Measurements from ENCODE around the gene SLC17A4.

Gene SLC17A4

GRCh38 chr6:25794784-25795183 lies 40.2 kb downstream of the SLC17A4 start:
- Histone ChIP-seq H2AFZ (ENCODE audit: low read depth, low read length, severe bottlenecking) (no peak overlapping the region), H3K4me3 (ENCODE audit: insufficient read depth, low read length, poor library complexity, severe bottlenecking) (no peak overlapping the region)
- TF ChIP-seq EZH2phosphoT487 (conservative IDR thresholded peaks at IDR 0.05; ENCODE audit: low read length) (no peak), CTCF (IDR thresholded peaks at IDR 0.05; ENCODE audit: insufficient read depth, low read length, poor library complexity, severe bottlenecking) (no peak)

DNA sequence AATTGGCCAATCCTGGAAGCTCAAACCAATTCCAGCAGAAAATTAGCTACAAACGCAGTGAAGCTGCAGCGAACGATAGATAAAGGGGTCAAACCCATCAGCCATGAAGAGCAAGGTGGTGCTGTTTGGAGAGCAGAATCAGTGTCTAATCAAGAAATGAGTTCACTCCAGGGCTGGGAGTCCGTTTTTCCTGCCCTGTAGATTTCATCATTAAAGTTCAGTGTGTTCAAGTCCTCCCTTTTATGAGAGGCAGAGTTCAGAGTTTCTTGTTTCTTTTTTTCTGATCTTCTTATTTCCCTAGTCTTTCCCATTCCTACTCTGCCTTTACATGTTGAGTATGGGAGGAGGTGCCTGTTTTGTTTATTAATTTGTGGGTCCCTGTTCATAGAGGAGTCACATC lies 46.9 kb downstream of the SLC17A4 start:
- no peak overlapping the region for H2AFZ ChIP-seq (ENCODE audit: low read depth, low read length, severe bottlenecking)

More at GRCh38 chr6:25794784-25795183, 40.2 kb downstream of the SLC17A4 start:
- Histone ChIP-seq H3K4me2 (ENCODE audit: low read depth, low read length, poor library complexity, severe bottlenecking) (no peak overlapping the region), H3K9ac (ENCODE audit: low read length) (no peak overlapping the region), H3F3A (ENCODE audit: insufficient read depth) (no peaks in the 10 kb centered on the region), H3K36me3 (ENCODE audit: low read length) (no peaks in the 10 kb centered on the region), H4K20me1 (ENCODE audit: low read depth, low read length) (no peaks in the 10 kb centered on the region), H3K27me3 (ENCODE audit: low read length) (no peaks in the 10 kb centered on the region), H3K9me3 (ENCODE audit: insufficient read depth, low read length) (no peaks in the 10 kb centered on the region), H3K27ac (ENCODE audit: low read depth, low read length) (no peak overlapping the region), H3K9me2 (replicated peaks; ENCODE audit: insufficient read depth, low read length) (no peaks in the 10 kb centered on the region), H3K79me2 (ENCODE audit: insufficient read depth, low read length) (no peaks in the 10 kb centered on the region)

GRCh38 chr6:25804804-25805203 lies 50.3 kb downstream of the SLC17A4 start:
- H3K36me3 ChIP-seq (ENCODE audit: low read length): no peaks in the 10 kb centered on the region
- TF ChIP-seq CTCF (IDR thresholded peaks at IDR 0.05; ENCODE audit: insufficient read depth, low read length, poor library complexity, severe bottlenecking) (no peak), EZH2phosphoT487 (conservative IDR thresholded peaks at IDR 0.05; ENCODE audit: low read length) (no peak)
- no peaks in the 10 kb centered on the region for H3K27me3 ChIP-seq (ENCODE audit: low read length)
- no peaks in the 10 kb centered on the region for H3K9me2 ChIP-seq (replicated peaks; ENCODE audit: insufficient read depth, low read length)
- H3K27ac ChIP-seq (ENCODE audit: low read depth, low read length): no peak overlapping the region
- no peak overlapping the region for H3K4me3 ChIP-seq (ENCODE audit: insufficient read depth, low read length, poor library complexity, severe bottlenecking)
- no peak overlapping the region for H3K4me2 ChIP-seq (ENCODE audit: low read depth, low read length, poor library complexity, severe bottlenecking)
- H2AFZ ChIP-seq (ENCODE audit: low read depth, low read length, severe bottlenecking): no peak overlapping the region
- H3K79me2 ChIP-seq (ENCODE audit: insufficient read depth, low read length): no peaks in the 10 kb centered on the region
- no peaks in the 10 kb centered on the region for H4K20me1 ChIP-seq (ENCODE audit: low read depth, low read length)
- no peak overlapping the region for H3K9ac ChIP-seq (ENCODE audit: low read length)
- H3F3A ChIP-seq (ENCODE audit: insufficient read depth): no peaks in the 10 kb centered on the region
- H3K9me3 ChIP-seq (ENCODE audit: insufficient read depth, low read length): no peaks in the 10 kb centered on the region

More for the DNA sequence above, 46.9 kb downstream of the SLC17A4 start:
- Histone ChIP-seq H3K79me2 (ENCODE audit: insufficient read depth, low read length) (no peaks in the 10 kb centered on the region), H3K9ac (ENCODE audit: low read length) (no peak overlapping the region), H3K9me3 (ENCODE audit: insufficient read depth, low read length) (no peaks in the 10 kb centered on the region), H3K27me3 (ENCODE audit: low read length) (no peaks in the 10 kb centered on the region), H3F3A (ENCODE audit: insufficient read depth) (no peaks in the 10 kb centered on the region), H3K4me3 (ENCODE audit: insufficient read depth, low read length, poor library complexity, severe bottlenecking) (no peak overlapping the region), H4K20me1 (ENCODE audit: low read depth, low read length) (no peaks in the 10 kb centered on the region), H3K4me2 (ENCODE audit: low read depth, low read length, poor library complexity, severe bottlenecking) (no peak overlapping the region), H3K9me2 (replicated peaks; ENCODE audit: insufficient read depth, low read length) (no peaks in the 10 kb centered on the region), H3K36me3 (ENCODE audit: low read length) (no peaks in the 10 kb centered on the region), H3K27ac (ENCODE audit: low read depth, low read length) (no peak overlapping the region)
- TF ChIP-seq EZH2phosphoT487 (conservative IDR thresholded peaks at IDR 0.05; ENCODE audit: low read length): no peak
- TF ChIP-seq CTCF (IDR thresholded peaks at IDR 0.05; ENCODE audit: insufficient read depth, low read length, poor library complexity, severe bottlenecking): no peak

Data from SU-DHL-6 (cell line).